SK-N-SH (cell line): ENCODE data around the gene GPRASP3. TPM values are rescaled to one million over a fixed set of nuclear protein-coding genes. Genes with fewer than 3 reads are reported as not detected.

Experiments used
- CTCF ChIA-PET: fragments of 300-600, 350-600 bp; formaldehyde crosslinking; extraction: SDS; loops from one replicate; lab custom pipeline; 2021; lab: Yijun Ruan, JAX
- POLR2A ChIA-PET: fragments of 350-600 bp; sonication (Branson Sonifier 250); formaldehyde crosslinking; extraction: SDS; loops from one replicate; lab custom pipeline; 2020; ENCODE audit warnings: antibody characterized with exemption, inconsistent platforms; lab: Yijun Ruan, JAX
- DNase-seq: peaks from one replicate; pipeline ENCODE4 v3.0.0; 2012
- H2AFZ ChIP-seq: fragments of 200-600 bp; sonication (generic); 2 replicates; pipeline ENCODE4 v1.8.1; 2016; ENCODE audit warnings: antibody characterized with exemption, mild to moderate bottlenecking, low read depth
- H3F3A ChIP-seq: fragments of 200-600 bp; sonication (generic); replicated peaks from 2 replicates; pipeline ENCODE3; 2016; ENCODE audit warnings: antibody characterized with exemption, mild to moderate bottlenecking; ENCODE audit not compliant: insufficient read depth
- H3K27ac ChIP-seq, 2 experiments: fragments of 200-500 bp in 1 of 2; fragments of 200-600 bp in 1 of 2; sonication (Bioruptor generic) in 1 of 2; sonication (generic), shearing (Covaris generic) in 1 of 2; 2 replicates each; pipeline versions ENCODE4 v1.5.1 to v1.6.1; 2014 to 2016; ENCODE audit warnings: low read depth in 2 of 2, inconsistent platforms in 1 of 2, low read length in 1 of 2, mild to moderate bottlenecking in 1 of 2, mixed read lengths in 1 of 2
- H3K27me3 ChIP-seq: fragments of 200-600 bp; sonication (generic), shearing (Covaris generic); 2 replicates; pipeline ENCODE4 v1.6.1; 2016; ENCODE audit warnings: mixed run types; ENCODE audit not compliant: insufficient read depth
- H3K36me3 ChIP-seq, 2 experiments: fragments of 200-500 bp in 1 of 2; fragments of 200-600 bp in 1 of 2; sonication (Bioruptor generic) in 1 of 2; sonication (generic) in 1 of 2; replicated peaks in 1 of 2; 2 replicates each; pipeline versions ENCODE3 to v1.5.1; 2014 to 2016; ENCODE audit warnings: low read length in 1 of 2, mild to moderate bottlenecking in 1 of 2; ENCODE audit not compliant: insufficient read depth in 2 of 2, control insufficient read depth in 1 of 2
- H3K4me1 ChIP-seq, 2 experiments: fragments of 200-500 bp in 1 of 2; fragments of 200-600 bp in 1 of 2; sonication (Bioruptor generic) in 1 of 2; sonication (generic), shearing (Covaris generic) in 1 of 2; 2 replicates each; pipeline versions ENCODE4 v1.5.1 to v1.6.1; 2014 to 2016; ENCODE audit warnings: low read depth in 1 of 2, low read length in 1 of 2, mixed run types in 1 of 2; ENCODE audit not compliant: insufficient read depth in 2 of 2, control insufficient read depth in 1 of 2
- H3K4me2 ChIP-seq: fragments of 200-600 bp; sonication (generic), shearing (Covaris generic); 2 replicates; pipeline ENCODE4 v1.6.1; 2017; ENCODE audit warnings: mixed run types
- H3K4me3 ChIP-seq, 2 experiments: fragments of 200-500 bp in 1 of 2; fragments of 200-600 bp in 1 of 2; sonication (Bioruptor generic) in 1 of 2; sonication (generic), shearing (Covaris generic) in 1 of 2; 2 replicates each; pipeline versions ENCODE4 v1.5.1 to v1.8.1; 2014 to 2016; ENCODE audit warnings: low read depth in 2 of 2, inconsistent platforms in 1 of 2, low read length in 1 of 2, mild to moderate bottlenecking in 1 of 2, mixed read lengths in 1 of 2, moderate library complexity in 1 of 2
- H3K79me2 ChIP-seq: fragments of 200-600 bp; sonication (generic); 2 replicates; pipeline ENCODE4 v1.8.1; 2017; ENCODE audit warnings: mild to moderate bottlenecking; ENCODE audit not compliant: insufficient read depth
- H3K9ac ChIP-seq: fragments of 200-600 bp; sonication (generic); 2 replicates; pipeline ENCODE4 v1.6.1; 2017; ENCODE audit warnings: mixed run types
- H3K9me2 ChIP-seq: fragments of 200-600 bp; sonication (generic); 2 replicates; pipeline ENCODE4 v1.6.1; 2017; ENCODE audit warnings: mixed run types
- H3K9me3 ChIP-seq: fragments of 200-600 bp; sonication (generic); 2 replicates; pipeline ENCODE4 v1.6.1; 2017; ENCODE audit warnings: mixed run types, mild to moderate bottlenecking, moderate library complexity
- H4K20me1 ChIP-seq: fragments of 200-600 bp; sonication (generic); 2 replicates; pipeline ENCODE4 v1.6.1; 2017; ENCODE audit warnings: mild to moderate bottlenecking, mixed run types; ENCODE audit not compliant: insufficient read depth
- CHD2 ChIP-seq: fragments of 150-350 bp; IDR thresholded peaks from 2 replicates; pipeline ENCODE4 v1.6.1; 2018; ENCODE audit warnings: low read length; ENCODE audit not compliant: partially characterized antibody
- CTCF ChIP-seq: fragments of 200-600 bp; sonication (generic); IDR thresholded peaks from 2 replicates; pipeline ENCODE4 v1.6.1; 2017; ENCODE audit warnings: antibody characterized with exemption, mild to moderate bottlenecking, moderate library complexity
- ELF1 ChIP-seq: IDR thresholded peaks from 2 replicates; pipeline ENCODE4 v1.4.0; 2012
- EP300 ChIP-seq, 2 experiments: IDR thresholded peaks; 2 replicates each; pipeline versions ENCODE4 v1.4.0 to v1.6.1; 2012; ENCODE audit warnings: borderline replicate concordance in 1 of 2, low read depth in 1 of 2, low read length in 1 of 2
- FOSL2 ChIP-seq: IDR thresholded peaks from 2 replicates; pipeline ENCODE4 v1.4.0; 2012; ENCODE audit warnings: low read depth, mild to moderate bottlenecking, moderate library complexity, borderline replicate concordance
- GATA2 ChIP-seq: sonication (generic); formaldehyde crosslinking; IDR thresholded peaks from 2 replicates; pipeline ENCODE4 v1.5.0; 2020; ENCODE audit warnings: mild to moderate bottlenecking, missing genetic modification reagents
- IRF3 ChIP-seq: fragments of 150-350 bp; IDR thresholded peaks from 2 replicates; pipeline ENCODE4 v1.6.1; 2016; ENCODE audit warnings: mild to moderate bottlenecking, low read depth, low read length
- JUND ChIP-seq: IDR thresholded peaks from 2 replicates; pipeline ENCODE4 v1.4.0; 2012
- MAX ChIP-seq: IDR thresholded peaks from 2 replicates; pipeline ENCODE4 v1.4.0; 2012; ENCODE audit warnings: low read depth
- MXI1 ChIP-seq: IDR thresholded peaks from 2 replicates; pipeline ENCODE4 v1.6.1; 2012; ENCODE audit warnings: mild to moderate bottlenecking, low read depth, low read length, improper control_type of control experiment
- NFIC ChIP-seq: IDR thresholded peaks from 2 replicates; pipeline ENCODE4 v1.4.0; 2012; ENCODE audit warnings: borderline replicate concordance
- PBX3 ChIP-seq: IDR thresholded peaks from 2 replicates; pipeline ENCODE4; 2012
- POLR2AphosphoS5 ChIP-seq: IDR thresholded peaks from 2 replicates; pipeline ENCODE4 v1.6.1; 2012; ENCODE audit warnings: low read depth, low read length
- RAD21 ChIP-seq: IDR thresholded peaks from 2 replicates; pipeline ENCODE4 v1.6.1; 2012; ENCODE audit warnings: mild to moderate bottlenecking, low read length
- RCOR1 ChIP-seq: fragments of 150-350 bp; IDR thresholded peaks from 2 replicates; pipeline ENCODE4 v1.6.1; 2017; ENCODE audit warnings: antibody characterized with exemption, low read length
- REST ChIP-seq: IDR thresholded peaks from 2 replicates; pipeline ENCODE4 v1.6.1; 2012; ENCODE audit warnings: mild to moderate bottlenecking, low read depth, low read length, moderate library complexity
- RXRA ChIP-seq: IDR thresholded peaks from 2 replicates; pipeline ENCODE4 v1.4.0; 2012; ENCODE audit warnings: low read depth, mild to moderate bottlenecking, borderline replicate concordance
- USF2 ChIP-seq: fragments of 150-350 bp; IDR thresholded peaks from 2 replicates; pipeline ENCODE4 v1.6.1; 2017; ENCODE audit warnings: antibody characterized with exemption, low read length, low read depth, borderline replicate concordance
- YY1 ChIP-seq: IDR thresholded peaks from 2 replicates; pipeline ENCODE4 v1.4.0; 2012; ENCODE audit warnings: low read depth, mild to moderate bottlenecking
- WGBS: methylation state at CpG from one replicate; pipeline ENCODE4 v1.1.6; 2017; ENCODE audit warnings: low lambda C conversion rate; 5-methylcytosine and 5-hydroxymethylcytosine counted together
- polyA plus RNA-seq, 3 experiments: library from polyadenylated mRNA; depleted of rRNA; stranded (reverse); fragments of >200 nt; gene quantifications; 2 replicates each; pipeline ENCODE4 v1.2.3, GENCODE V29; 2012

Gene GPRASP3
- polyA plus RNA-seq, 1 of the 3 experiments (the other 2 are of a cell fraction) = 2.5 TPM

GRCh38 chrX:102697494-102697893, 23.0 kb upstream of the GPRASP3 start:
- Histone ChIP-seq H4K20me1 (no peaks in the 10 kb centered on the region), H3K9me2 (0 out of 2 replicates have a peak, but pooled peaks cover 2% of the 10 kb centered on the region), H3K4me3 (no peak overlapping the region), H3K36me3 (peaks cover 0 to 5% of the 10 kb centered on the region in 2 experiments), H2AFZ (no peak overlapping the region), H3K9me3 (no peaks in the 10 kb centered on the region), H3K27ac (no peak overlapping the region), H3K9ac (no peak overlapping the region), H3K79me2 (no peaks in the 10 kb centered on the region), H3F3A (no peaks in the 10 kb centered on the region), H3K4me2 (no peak overlapping the region), H3K27me3 (no peaks in the 10 kb centered on the region), H3K4me1 (no peaks in the 10 kb centered on the region)
- no peak for DNase-seq
- ChIA-PET CTCF (no interaction called here), POLR2A (no interaction called here)
- no peak for TF ChIP-seq EP300 (IDR thresholded peaks at IDR 0.05; ENCODE audit: borderline replicate concordance in 1 of 2, low read depth in 1 of 2, low read length in 1 of 2)
- TF ChIP-seq FOSL2 = no peak
- TF ChIP-seq YY1 = no peak
- TF ChIP-seq ELF1 = no peak

- peaks cover 0 to 3% of the 10 kb centered on the region in 2 experiments; a peak in 1 of 4 replicates for H3K4me1 ChIP-seq
- ChIA-PET CTCF (no interaction called here), POLR2A (no interaction called here)
- no peak overlapping the region for H3K4me3 ChIP-seq
- H3K4me2 ChIP-seq = no peak overlapping the region
- no peaks in the 10 kb centered on the region for H4K20me1 ChIP-seq
- no peaks in the 10 kb centered on the region for H3K9me2 ChIP-seq
- WGBS = 41% methylated on average over 2 of the region's 2 CpGs
- H3K9me3 ChIP-seq = no peaks in the 10 kb centered on the region
- no peaks in the 10 kb centered on the region for H3K36me3 ChIP-seq
- H3K27me3 ChIP-seq = peaks cover 12% of the 10 kb centered on the region; the same call in 1 of the 2 replicates
- H2AFZ ChIP-seq = no peak overlapping the region
- no peak overlapping the region for H3K27ac ChIP-seq
- no peaks in the 10 kb centered on the region for H3F3A ChIP-seq
- H3K9ac ChIP-seq = no peak overlapping the region
- no peak for DNase-seq
- 0 out of 2 replicates have a peak, but pooled peaks cover 3% of the 10 kb centered on the region for H3K79me2 ChIP-seq
- TF ChIP-seq GATA2 (CRISPR knock-in tag) (no peak), CHD2 (no peak), RAD21 (no peak), IRF3 (no peak), ELF1 (no peak), USF2 (no peak), NFIC (no peak), REST (no peak), RXRA (no peak), POLR2AphosphoS5 (no peak), JUND (no peak), MXI1 (no peak), EP300 (IDR thresholded peaks at IDR 0.05; ENCODE audit: borderline replicate concordance in 1 of 2, low read depth in 1 of 2, low read length in 1 of 2) (no peak), CTCF (no peak), RCOR1 (no peak), PBX3 (no peak), MAX (no peak)
Observed at GRCh38 chrX:102708900-102709299, 11.6 kb upstream of the GPRASP3 start.
